Epithelial cell of esophagus (primary cell): ENCODE measurements around the gene ABTB2.
A peak's percentile ranks its signal among the peaks of the same experiment; 100 is the strongest.

Experiments
- DNase-seq: peaks from one replicate; pipeline ENCODE4 v3.0.0; 2010; ENCODE audit warnings: low read depth
- H3K4me3 ChIP-seq: 2 replicates; pipeline ENCODE4 v1.5.1; 2011; ENCODE audit warnings: mild to moderate bottlenecking, low read length, control low read depth
- CTCF ChIP-seq: IDR thresholded peaks from 2 replicates; pipeline ENCODE4 v1.5.1; 2011; ENCODE audit warnings: low read depth, mild to moderate bottlenecking, low read length, control low read depth, inconsistent platforms; ENCODE audit not compliant: insufficient read depth; ENCODE audit errors: missing control alignments

ABTB2 gene

GRCh38 chr11:34363363-34364084 lies 5.7 kb upstream of the ABTB2 start:
- H3K4me3 ChIP-seq, result no peak overlapping the region
- DNase-seq, result no peak
- TF ChIP-seq CTCF, result no peak

- DNase-seq, result no peak
- no peak overlapping the region for H3K4me3 ChIP-seq
- TF ChIP-seq CTCF, result no peak
Observed at GRCh38 chr11:34360046-34360445, 2.2 kb upstream of the ABTB2 start.

GRCh38 chr11:34359548-34359891 lies 1.7 kb upstream of the ABTB2 start:
- TF ChIP-seq CTCF, result no peak
- no peak for DNase-seq
- peak overlapping the region; percentile 50 for H3K4me3 ChIP-seq

- TF ChIP-seq CTCF, result peak; percentile 79
- peak; percentile 67 for DNase-seq
- peak overlapping the region; percentile 50 for H3K4me3 ChIP-seq
Observed at GRCh38 chr11:34358728-34359547, 1.1 kb upstream of the ABTB2 start.

GRCh38 chr11:34358258-34358727 lies 483 bp upstream of the ABTB2 start:
- DNase-seq, result peak; percentile 78
- peak overlapping the region; percentile 50 for H3K4me3 ChIP-seq
- TF ChIP-seq CTCF, result no peak

- H3K4me3 ChIP-seq, result peak overlapping the region; percentile 51
- DNase-seq, result peak; percentile 66
- no peak for TF ChIP-seq CTCF
Observed at GRCh38 chr11:34356913-34357700, 703 bp downstream of the ABTB2 start.
